Measurements from ENCODE around the gene RREB1.

DNA sequence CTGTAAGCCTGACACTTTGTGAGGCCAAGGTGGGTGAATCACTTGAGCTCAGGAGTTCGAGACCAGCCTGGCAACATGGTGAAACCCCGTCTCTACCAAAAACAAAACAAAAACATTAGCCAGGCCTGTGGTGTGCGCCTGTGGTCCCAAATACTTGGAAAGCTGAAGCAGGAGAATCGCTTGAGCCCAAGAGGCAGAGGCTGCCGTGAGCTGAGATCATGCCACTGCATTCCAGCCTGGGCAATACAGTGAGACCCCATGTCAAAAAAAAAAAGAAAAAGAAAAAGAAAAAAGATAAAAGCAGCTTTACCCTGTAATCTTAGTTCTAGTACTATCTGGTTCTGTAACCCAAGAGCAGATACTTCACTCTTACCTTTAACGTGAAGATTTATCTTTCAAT, 177.7 kb downstream of the RREB1 start:
- TF ChIP-seq CTCF (IDR thresholded peaks at IDR 0.05; ENCODE audit: insufficient read depth, low read length, poor library complexity, severe bottlenecking): no peak
- no peak for TF ChIP-seq EZH2phosphoT487 (conservative IDR thresholded peaks at IDR 0.05; ENCODE audit: low read length)
